ENCODE results near the gene SOSTDC1.

The SOSTDC1 gene

GRCh38 chr7:16412274-16413254 lies 53.0 kb downstream of the SOSTDC1 start:
- TF ChIP-seq TRIM28 (IDR thresholded peaks at IDR 0.05; ENCODE audit: borderline replicate concordance, low read length) = no peak
- no peak for TF ChIP-seq ZNF155 (tag by site-specific recombination; IDR thresholded peaks at IDR 0.05)
- Histone ChIP-seq H3K4me3 (ENCODE audit: low read depth, low read length) (no peak overlapping the region), H3K36me3 (ENCODE audit: control insufficient read depth in 2 of 2, insufficient read depth in 1 of 2, low read length in 2 of 2) (no peaks in the 10 kb centered on the region), H3K4me1 (ENCODE audit: control insufficient read depth, insufficient read depth, low read length) (no peaks in the 10 kb centered on the region), H3K9me3 (ENCODE audit: control insufficient read depth, insufficient read depth, low read depth, low read length) (no peaks in the 10 kb centered on the region), H3K27ac (ENCODE audit: extremely low read depth, low read depth, low read length) (no peak overlapping the region)
- POLR2A ChIA-PET = interaction anchor here (1.0 kb wide), 1 partner anchor 66 kb away, joined by 3 read pairs; no protein-coding TSS in a partner anchor
- CTCF ChIA-PET = no interaction called here
